ENCODE results near the gene TPT1.

GRCh38 chr13:45310341-45311131, 30.4 kb downstream of the TPT1 start:
- TF ChIP-seq, protein P1, sequence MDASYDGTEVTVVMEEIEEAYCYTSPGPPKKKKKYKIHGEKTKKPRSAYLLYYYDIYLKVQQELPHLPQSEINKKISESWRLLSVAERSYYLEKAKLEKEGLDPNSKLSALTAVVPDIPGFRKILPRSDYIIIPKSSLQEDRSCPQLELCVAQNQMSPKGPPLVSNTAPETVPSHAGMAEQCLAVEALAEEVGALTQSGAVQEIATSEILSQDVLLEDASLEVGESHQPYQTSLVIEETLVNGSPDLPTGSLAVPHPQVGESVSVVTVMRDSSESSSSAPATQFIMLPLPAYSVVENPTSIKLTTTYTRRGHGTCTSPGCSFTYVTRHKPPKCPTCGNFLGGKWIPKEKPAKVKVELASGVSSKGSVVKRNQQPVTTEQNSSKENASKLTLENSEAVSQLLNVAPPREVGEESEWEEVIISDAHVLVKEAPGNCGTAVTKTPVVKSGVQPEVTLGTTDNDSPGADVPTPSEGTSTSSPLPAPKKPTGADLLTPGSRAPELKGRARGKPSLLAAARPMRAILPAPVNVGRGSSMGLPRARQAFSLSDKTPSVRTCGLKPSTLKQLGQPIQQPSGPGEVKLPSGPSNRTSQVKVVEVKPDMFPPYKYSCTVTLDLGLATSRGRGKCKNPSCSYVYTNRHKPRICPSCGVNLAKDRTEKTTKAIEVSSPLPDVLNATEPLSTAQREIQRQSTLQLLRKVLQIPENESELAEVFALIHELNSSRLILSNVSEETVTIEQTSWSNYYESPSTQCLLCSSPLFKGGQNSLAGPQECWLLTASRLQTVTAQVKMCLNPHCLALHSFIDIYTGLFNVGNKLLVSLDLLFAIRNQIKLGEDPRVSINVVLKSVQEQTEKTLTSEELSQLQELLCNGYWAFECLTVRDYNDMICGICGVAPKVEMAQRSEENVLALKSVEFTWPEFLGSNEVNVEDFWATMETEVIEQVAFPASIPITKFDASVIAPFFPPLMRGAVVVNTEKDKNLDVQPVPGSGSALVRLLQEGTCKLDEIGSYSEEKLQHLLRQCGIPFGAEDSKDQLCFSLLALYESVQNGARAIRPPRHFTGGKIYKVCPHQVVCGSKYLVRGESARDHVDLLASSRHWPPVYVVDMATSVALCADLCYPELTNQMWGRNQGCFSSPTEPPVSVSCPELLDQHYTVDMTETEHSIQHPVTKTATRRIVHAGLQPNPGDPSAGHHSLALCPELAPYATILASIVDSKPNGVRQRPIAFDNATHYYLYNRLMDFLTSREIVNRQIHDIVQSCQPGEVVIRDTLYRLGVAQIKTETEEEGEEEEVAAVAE (CRISPR knock-in tag; IDR thresholded peaks at IDR 0.05; ENCODE audit: borderline replicate concordance) = no peak
- no peak for TF ChIP-seq RAD21 (CRISPR knock-in tag; IDR thresholded peaks at IDR 0.05)
- no peak for TF ChIP-seq ZNF496 (CRISPR knock-in tag; IDR thresholded peaks at IDR 0.05; ENCODE audit: insufficient replicate concordance)
- TF ChIP-seq ZNF335 (CRISPR knock-in tag; IDR thresholded peaks at IDR 0.05) = no peak
- no peak for TF ChIP-seq POLR2A (IDR thresholded peaks at IDR 0.05; ENCODE audit: insufficient read depth in 1 of 2, low read depth in 2 of 2, low read length in 2 of 2)
- TF ChIP-seq, protein P2, sequence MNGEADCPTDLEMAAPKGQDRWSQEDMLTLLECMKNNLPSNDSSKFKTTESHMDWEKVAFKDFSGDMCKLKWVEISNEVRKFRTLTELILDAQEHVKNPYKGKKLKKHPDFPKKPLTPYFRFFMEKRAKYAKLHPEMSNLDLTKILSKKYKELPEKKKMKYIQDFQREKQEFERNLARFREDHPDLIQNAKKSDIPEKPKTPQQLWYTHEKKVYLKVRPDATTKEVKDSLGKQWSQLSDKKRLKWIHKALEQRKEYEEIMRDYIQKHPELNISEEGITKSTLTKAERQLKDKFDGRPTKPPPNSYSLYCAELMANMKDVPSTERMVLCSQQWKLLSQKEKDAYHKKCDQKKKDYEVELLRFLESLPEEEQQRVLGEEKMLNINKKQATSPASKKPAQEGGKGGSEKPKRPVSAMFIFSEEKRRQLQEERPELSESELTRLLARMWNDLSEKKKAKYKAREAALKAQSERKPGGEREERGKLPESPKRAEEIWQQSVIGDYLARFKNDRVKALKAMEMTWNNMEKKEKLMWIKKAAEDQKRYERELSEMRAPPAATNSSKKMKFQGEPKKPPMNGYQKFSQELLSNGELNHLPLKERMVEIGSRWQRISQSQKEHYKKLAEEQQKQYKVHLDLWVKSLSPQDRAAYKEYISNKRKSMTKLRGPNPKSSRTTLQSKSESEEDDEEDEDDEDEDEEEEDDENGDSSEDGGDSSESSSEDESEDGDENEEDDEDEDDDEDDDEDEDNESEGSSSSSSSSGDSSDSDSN (CRISPR knock-in tag; IDR thresholded peaks at IDR 0.05) = no peak

All from HepG2 (cell line).